GM12878 (cell line): Measurements from ENCODE around the gene MFGE8. TPM values are rescaled to one million over a fixed set of nuclear protein-coding genes. Genes with fewer than 3 reads are reported as not detected.

Source experiments
- ATAC-seq: fragments of 200-7000 bp; cut with Tn5 transposase; 3 replicates; pipeline ENCODE4 v1.9.1; 2020; ENCODE audit warnings: mild to moderate bottlenecking, moderate library complexity
- BruUV-seq: library from RNA; stranded (reverse); fragments of 400-500 nt; replicated peaks from 2 replicates; lab custom pipeline; 2021; lab: Mats Ljungman, UMichigan
- CTCF ChIA-PET: fragments of 300-600 bp; sonication (Branson Sonifier 250); formaldehyde crosslinking; extraction: SDS; loops from one replicate; lab custom pipeline; 2021; ENCODE audit warnings: inconsistent platforms; lab: Yijun Ruan, JAX
- POLR2A ChIA-PET: fragments of 350-600 bp; formaldehyde crosslinking; extraction: SDS; loops from one replicate; lab custom pipeline; 2021; ENCODE audit warnings: inconsistent platforms; lab: Charles Lee
- RAD21 ChIA-PET: fragments of 300-600 bp; sonication (Branson Sonifier 250); formaldehyde crosslinking; loops from one replicate; lab custom pipeline; 2023; ENCODE audit warnings: antibody characterized with exemption; ENCODE audit not compliant: unreplicated experiment; lab: Charles Lee
- SMC1A ChIA-PET: fragments of 300-600 bp; sonication (Branson Sonifier 250); formaldehyde crosslinking; loops from one replicate; lab custom pipeline; 2023; ENCODE audit not compliant: unreplicated experiment, uncharacterized antibody; lab: Charles Lee
- DNase-seq: peaks from one replicate; pipeline ENCODE4 v3.0.0-alpha.2; 2011; ENCODE audit warnings: low read depth, low spot score
- FAIRE-seq: peaks from 3 replicates; lab custom pipeline; 2011; peaks lifted over from hg19 to GRCh38; lab: Jason Lieb, UNC
- H2AFZ ChIP-seq: 2 replicates; pipeline ENCODE4 v1.6.0; 2011; ENCODE audit warnings: low read depth, low read length, control low read depth; ENCODE audit not compliant: control insufficient read depth
- H3K27ac ChIP-seq: 2 replicates; pipeline ENCODE4 v1.5.1; 2011; ENCODE audit warnings: control low read depth; ENCODE audit not compliant: control insufficient read depth, insufficient read depth
- H3K27me3 ChIP-seq, 2 experiments: replicated peaks in 1 of 2; 2 replicates each; pipeline versions ENCODE4 v1.6.0 to v1.6.1; 2011; ENCODE audit warnings: low read length in 1 of 2; ENCODE audit not compliant: control insufficient read depth in 2 of 2, insufficient read depth in 2 of 2
- H3K36me3 ChIP-seq, 2 experiments: 2 replicates each; pipeline ENCODE4 v1.5.1; 2011; ENCODE audit warnings: low read length in 1 of 2; ENCODE audit not compliant: control insufficient read depth in 2 of 2, insufficient read depth in 2 of 2
- H3K4me1 ChIP-seq: 2 replicates; pipeline ENCODE4 v1.6.1; 2011; ENCODE audit warnings: mild to moderate bottlenecking, low read length, moderate library complexity, mixed read lengths; ENCODE audit not compliant: control insufficient read depth, insufficient read depth
- H3K4me2 ChIP-seq: 2 replicates; pipeline ENCODE4 v1.6.0; 2011; ENCODE audit warnings: control low read depth; ENCODE audit not compliant: control insufficient read depth, insufficient read depth
- H3K4me3 ChIP-seq: fragments of 200-600 bp; sonication (generic); 2 replicates; pipeline ENCODE4 v1.5.1; 2016
- H3K79me2 ChIP-seq: 2 replicates; pipeline ENCODE4 v1.6.0; 2011; ENCODE audit warnings: low read length; ENCODE audit not compliant: control insufficient read depth, insufficient read depth
- H3K9ac ChIP-seq: 2 replicates; pipeline ENCODE4 v1.8.0; 2011; ENCODE audit warnings: low read length, control low read depth, mixed read lengths; ENCODE audit not compliant: control insufficient read depth, insufficient read depth
- H3K9me3 ChIP-seq: replicated peaks from 3 replicates; pipeline ENCODE4 v1.5.1; 2011; ENCODE audit warnings: mild to moderate bottlenecking, low read length; ENCODE audit not compliant: control insufficient read depth, insufficient read depth
- H4K20me1 ChIP-seq: 2 replicates; pipeline ENCODE4 v1.6.0; 2011; ENCODE audit not compliant: control insufficient read depth, insufficient read depth
- CHD4 ChIP-seq: fragments of 200-600 bp; sonication (generic); IDR thresholded peaks from 2 replicates; pipeline ENCODE4 v1.6.1; 2016; ENCODE audit warnings: mild to moderate bottlenecking
- CREB1 ChIP-seq: IDR thresholded peaks from 2 replicates; pipeline ENCODE4 v1.6.1; 2012; ENCODE audit warnings: low read depth, mild to moderate bottlenecking, inconsistent platforms
- DPF2 ChIP-seq: fragments of 450-650 bp; IDR thresholded peaks from 2 replicates; pipeline ENCODE4 v1.6.1; 2017; ENCODE audit warnings: mild to moderate bottlenecking
- E2F4 ChIP-seq: IDR thresholded peaks from 2 replicates; pipeline ENCODE4 v1.6.1; 2012; ENCODE audit warnings: low read depth, low read length, improper control_type of control experiment
- KLF5 ChIP-seq: fragments of 450-650 bp; IDR thresholded peaks from 2 replicates; pipeline ENCODE4 v1.6.1; 2014; ENCODE audit warnings: mild to moderate bottlenecking; ENCODE audit not compliant: partially characterized antibody
- SUZ12 ChIP-seq: fragments of 200-600 bp; sonication (generic); IDR thresholded peaks from one replicate; pipeline ENCODE4 v1.6.1; 2018; ENCODE audit warnings: antibody characterized with exemption, mild to moderate bottlenecking; ENCODE audit not compliant: unreplicated experiment
- WGBS: methylation state at CpG from one replicate; pipeline ENCODE4 v1.1.6; 2016; ENCODE audit warnings: low lambda C conversion rate; ENCODE audit not compliant: insufficient replicate concordance, insufficient coverage; ENCODE audit errors: missing lambda C conversion rate; 5-methylcytosine and 5-hydroxymethylcytosine counted together
- in situ Hi-C: fragments of 300-500 bp; cut with MboI; formaldehyde crosslinking; loops from 9 replicates; pipeline ENCODE4 v1.14.3; 2018; ENCODE audit warnings: mixed read lengths
- intact Hi-C: fragments of 100-400 bp; cut with micrococcal nuclease; formaldehyde crosslinking; loops from one replicate; pipeline ENCODE4 v1.14.2; 2022; ENCODE audit not compliant: unreplicated experiment
- polyA plus RNA-seq, 11 experiments: library from polyadenylated mRNA; depleted of rRNA in 4 of 11; unstranded in 6 of 11; stranded (reverse) in 5 of 11; fragments of >200 nt; fragmentation: Nextera tagmentation in 4 of 11; fragmentation: Illumina TruSeq in 1 of 11; extraction: Ambion mirVana in 4 of 11; extraction: Trizol in 1 of 11; gene quantifications; 1 replicate in 1 of 11; 2 replicates in 10 of 11; pipeline versions ENCODE4 v1.2.1 to v1.2.3, GENCODE V29; 2011 to 2016; ENCODE audit warnings: inconsistent platforms in 2 of 11, missing spikeins in 2 of 11, low read depth in 1 of 11
- total RNA-seq, 4 experiments: library from RNA; depleted of rRNA in 3 of 4; stranded (reverse); fragments of >200 nt in 3 of 4; fragmentation: Illumina TruSeq in 1 of 4; extraction: Trizol in 1 of 4; gene quantifications; 2 replicates each; pipeline versions ENCODE4 v1.2.1 to v1.2.3, GENCODE V29; 2013 to 2021
- TF ChIP-seq, protein P1 (sequence below): IDR thresholded peaks from 2 replicates; pipeline ENCODE4 v1.6.1; 2012; ENCODE audit warnings: low read depth, low read length, improper control_type of control experiment

The MFGE8 gene
- total and polyA plus RNA-seq, 10 of the 15 experiments (the other 5 are each of a cell fraction or from before 2014, with no cell fraction given), result 0.81 to 5.9 (median 1.0) TPM; not detected in 2

- WGBS, result 18% methylated on average over 3 of the region's 3 CpGs
- H3K27ac ChIP-seq, result no peak overlapping the region
- RAD21 ChIA-PET, result no interaction called here
- TF ChIP-seq KLF5 (no peak), E2F4 (no peak), CHD4 (no peak), SUZ12 (no peak), DPF2 (no peak), CREB1 (no peak)
- TF ChIP-seq, protein P1, sequence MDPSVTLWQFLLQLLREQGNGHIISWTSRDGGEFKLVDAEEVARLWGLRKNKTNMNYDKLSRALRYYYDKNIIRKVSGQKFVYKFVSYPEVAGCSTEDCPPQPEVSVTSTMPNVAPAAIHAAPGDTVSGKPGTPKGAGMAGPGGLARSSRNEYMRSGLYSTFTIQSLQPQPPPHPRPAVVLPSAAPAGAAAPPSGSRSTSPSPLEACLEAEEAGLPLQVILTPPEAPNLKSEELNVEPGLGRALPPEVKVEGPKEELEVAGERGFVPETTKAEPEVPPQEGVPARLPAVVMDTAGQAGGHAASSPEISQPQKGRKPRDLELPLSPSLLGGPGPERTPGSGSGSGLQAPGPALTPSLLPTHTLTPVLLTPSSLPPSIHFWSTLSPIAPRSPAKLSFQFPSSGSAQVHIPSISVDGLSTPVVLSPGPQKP, result no peak
- TF ChIP-seq, all 136 proteins: peak for 0
- FAIRE-seq (peak; percentile 44), ATAC-seq (no peak), DNase-seq (no peak)
- no peaks in the 10 kb centered on the region for H4K20me1 ChIP-seq
- no peaks in the 10 kb centered on the region for H3K36me3 ChIP-seq
- ChIA-PET POLR2A (no interaction called here), CTCF (interaction anchor here (1.3 kb wide), 1 partner anchor 400 kb away, joined by 3 read pairs; no protein-coding TSS in a partner anchor), SMC1A (interaction anchor here (0.6 kb wide), 1 partner anchor 55 kb away, joined by 3 read pairs; no protein-coding TSS in a partner anchor)
- no peaks in the 10 kb centered on the region; a peak in 1 of 4 replicates for H3K27me3 ChIP-seq
- no peaks in the 10 kb centered on the region; the same call in 1 of the 2 replicates for H3K4me1 ChIP-seq
- in situ Hi-C loops, result no loop called here
- BruUV-seq, result no TSS peak
- no peaks in the 10 kb centered on the region for H3K79me2 ChIP-seq
- H3K9me3 ChIP-seq, result no peaks in the 10 kb centered on the region
- no peak overlapping the region for H2AFZ ChIP-seq
- no peak overlapping the region for H3K9ac ChIP-seq
- no peak overlapping the region for H3K4me2 ChIP-seq
- no peak overlapping the region for H3K4me3 ChIP-seq
- intact Hi-C loops, result no loop called here
Measured at GRCh38 chr15:88959445-88959844, 46.3 kb upstream of the MFGE8 start.
